ENCODE data around the gene SCNN1A. TPM values are rescaled to one million over a fixed set of nuclear protein-coding genes. Genes with fewer than 3 reads are reported as not detected.

SCNN1A gene
- 2.6 and 9.4 TPM in 2 replicates for total RNA-seq

DNA sequence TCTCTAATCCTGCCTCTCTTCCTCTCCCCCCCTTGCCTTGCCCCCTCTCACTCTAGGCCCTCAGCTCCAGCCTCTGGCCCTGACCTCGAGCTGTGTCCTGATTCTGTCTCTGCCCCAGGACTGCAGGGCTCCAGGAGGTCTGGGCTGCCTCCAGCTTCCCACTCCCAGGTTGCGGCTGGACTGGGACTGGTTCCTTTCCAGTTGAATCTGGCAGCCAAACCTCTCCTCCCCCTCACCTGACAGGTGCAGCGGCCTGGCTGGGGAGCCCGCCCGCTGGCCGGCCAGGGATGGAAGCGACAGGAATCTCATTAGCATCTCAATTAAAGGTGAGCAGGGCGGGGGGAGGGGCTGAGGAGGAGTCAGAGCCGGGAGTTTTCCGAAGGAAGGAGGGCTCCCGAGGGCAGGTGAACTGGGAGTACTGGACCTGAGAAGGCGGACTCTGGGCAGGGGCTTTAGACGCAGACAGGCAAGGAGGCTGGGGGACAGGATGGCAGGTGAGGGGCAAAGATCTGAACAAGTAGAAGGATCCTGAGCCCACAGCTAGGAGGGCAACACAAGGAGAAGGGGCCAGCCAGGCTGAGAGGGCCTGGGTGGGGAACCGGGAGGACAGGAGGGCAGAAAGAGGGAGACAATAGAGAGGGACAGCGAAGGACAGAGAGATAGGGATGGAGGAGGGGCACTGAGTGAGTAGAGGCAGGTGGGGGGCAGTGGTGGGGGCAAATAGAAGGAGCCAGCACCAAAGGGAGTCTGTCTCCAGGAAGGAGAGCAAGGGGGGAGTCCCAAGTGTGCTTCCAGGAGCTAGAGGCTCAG lies at the start of gene SCNN1A:
Gene SCNN1A, minus strand, starts transcription at position 295 of the 810 bp plus-strand sequence. CDS start 780 bp downstream, outside the sequence.

DNA sequence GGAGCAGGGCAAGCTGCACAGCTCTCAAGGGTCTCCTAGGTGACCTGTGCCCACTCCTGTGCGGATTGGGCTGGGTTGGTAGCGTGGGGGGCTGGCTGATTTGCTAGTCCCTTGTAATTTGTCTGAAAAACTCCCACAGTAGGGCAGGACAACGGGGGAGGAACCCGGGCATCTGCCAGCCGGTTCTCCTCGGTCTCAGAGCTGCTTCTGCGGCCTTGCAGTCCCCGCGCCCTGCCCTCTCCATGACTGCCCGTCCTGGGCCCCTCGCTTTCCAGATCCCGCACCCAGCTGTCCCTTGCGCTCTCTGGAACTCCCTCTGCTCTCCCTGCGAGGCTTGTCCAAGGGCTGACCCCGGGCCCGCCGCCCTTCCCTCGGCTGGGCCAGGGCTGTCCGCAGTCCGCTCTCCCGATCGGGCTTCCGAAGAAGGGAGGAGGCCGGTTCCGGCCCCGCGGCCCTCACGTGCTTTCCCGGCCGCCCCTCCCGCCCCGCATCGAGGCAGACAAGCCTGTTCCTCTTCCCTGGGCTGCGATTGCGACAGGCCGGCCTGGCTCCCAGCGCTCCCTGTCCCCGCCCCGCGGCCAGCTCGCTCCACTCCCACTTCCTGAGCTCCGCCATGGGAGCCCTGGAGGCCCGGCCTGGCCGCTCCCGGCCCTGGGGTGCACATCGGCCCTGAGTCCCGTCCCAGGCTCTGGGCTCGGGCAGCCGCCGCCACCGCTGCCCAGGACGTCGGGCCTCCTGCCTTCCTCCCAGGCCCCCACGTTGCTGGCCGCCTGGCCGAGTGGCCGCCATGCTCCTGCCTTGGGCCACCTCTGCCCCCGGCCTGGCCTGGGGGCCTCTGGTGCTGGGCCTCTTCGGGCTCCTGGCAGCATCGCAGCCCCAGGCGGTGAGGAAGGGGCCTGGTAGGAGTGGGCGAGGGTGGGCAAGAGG lies 8.5 kb upstream of the SCNN1A start, which contains the start of gene LTBR:
Gene LTBR, plus strand, starts transcription at position 591 of the 927 bp plus-strand sequence. Its CDS starts 197 bp downstream, at position 788.

DNA sequence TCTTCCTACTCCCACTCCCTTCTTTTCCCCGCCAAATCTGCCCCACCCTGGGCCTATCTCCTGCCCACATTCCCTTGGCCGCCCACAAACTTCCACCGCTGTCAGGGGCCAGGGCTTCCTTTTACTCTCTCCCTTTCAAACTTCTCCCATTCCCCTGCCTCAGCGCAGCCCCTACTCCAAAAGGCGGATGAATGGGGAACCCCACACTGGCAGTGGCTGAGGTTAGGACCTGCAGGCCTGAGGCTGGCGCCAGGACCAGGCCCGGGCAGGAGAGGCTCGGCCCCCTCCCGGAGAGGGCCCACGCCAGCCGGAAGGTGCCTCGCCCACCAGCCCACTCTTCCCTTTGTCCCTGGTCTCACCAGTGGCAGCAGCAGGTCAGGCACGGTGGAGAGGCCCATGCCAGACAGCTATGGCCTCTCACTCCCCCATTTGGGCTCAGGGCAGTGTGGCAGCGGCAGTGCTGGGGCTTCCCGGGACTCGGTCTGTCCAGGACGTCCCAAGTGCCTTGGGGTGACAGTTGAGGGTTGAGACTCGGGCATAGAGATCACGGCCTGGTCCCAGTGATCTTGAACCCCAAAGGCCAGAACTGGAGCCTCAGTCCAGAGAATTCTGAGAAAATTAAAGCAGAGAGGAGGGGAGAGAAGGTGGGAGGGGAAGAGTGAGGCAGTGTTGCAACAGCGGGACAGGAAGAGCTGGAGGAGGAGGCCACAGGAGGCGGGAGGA lies 33.8 kb downstream of the SCNN1A start, which contains the start of gene TNFRSF1A:
Gene TNFRSF1A, minus strand, starts transcription at position 660 of the 723 bp plus-strand sequence. Its CDS starts 262 bp downstream, at position 398.

Other genes with a start within 250 kb of the SCNN1A start
- gene CD9, start 175.2 kb downstream of the SCNN1A start, total RNA-seq = 30.1 and 49.0 TPM in 2 replicates
- not detected in 2 replicates for gene PLEKHG6, start 64.9 kb downstream of the SCNN1A start, total RNA-seq
- 406 and 543 TPM in 2 replicates for gene TNFRSF1A, start 33.5 kb downstream of the SCNN1A start, total RNA-seq
- 261 and 267 TPM in 2 replicates for gene LTBR, start 8.6 kb upstream of the SCNN1A start, total RNA-seq
- gene CD27, start 69.4 kb upstream of the SCNN1A start, total RNA-seq = not detected in 2 replicates
- gene TAPBPL, start 76.5 kb upstream of the SCNN1A start, total RNA-seq = 7.9 and 10.9 TPM in 2 replicates
- gene VAMP1, start 95.1 kb upstream of the SCNN1A start, total RNA-seq = 5.2 and 5.3 TPM in 2 replicates
- 59.2 and 137 TPM in 2 replicates for gene MRPL51, start 117.7 kb upstream of the SCNN1A start, total RNA-seq
- 15.5 and 31.8 TPM in 2 replicates for gene NCAPD2, start 118.5 kb upstream of the SCNN1A start, total RNA-seq
- 5,873 and 7,738 TPM in 2 replicates for gene GAPDH, start 159.0 kb upstream of the SCNN1A start, total RNA-seq
- 24.4 and 24.7 TPM in 2 replicates for gene IFFO1, start 180.5 kb upstream of the SCNN1A start, total RNA-seq
- 11.5 and 24.2 TPM in 2 replicates for gene NOP2, start 192.7 kb upstream of the SCNN1A start, total RNA-seq
- 180 and 220 TPM in 2 replicates for gene CHD4, start 231.8 kb upstream of the SCNN1A start, total RNA-seq